ENCODE measurements around the gene DNAI1. TPM values are rescaled to one million over a fixed set of nuclear protein-coding genes. Genes with fewer than 3 reads are reported as not detected.

Gene DNAI1
- total RNA-seq, 1 donor from 2014 or later = 0.52 TPM

DNA sequence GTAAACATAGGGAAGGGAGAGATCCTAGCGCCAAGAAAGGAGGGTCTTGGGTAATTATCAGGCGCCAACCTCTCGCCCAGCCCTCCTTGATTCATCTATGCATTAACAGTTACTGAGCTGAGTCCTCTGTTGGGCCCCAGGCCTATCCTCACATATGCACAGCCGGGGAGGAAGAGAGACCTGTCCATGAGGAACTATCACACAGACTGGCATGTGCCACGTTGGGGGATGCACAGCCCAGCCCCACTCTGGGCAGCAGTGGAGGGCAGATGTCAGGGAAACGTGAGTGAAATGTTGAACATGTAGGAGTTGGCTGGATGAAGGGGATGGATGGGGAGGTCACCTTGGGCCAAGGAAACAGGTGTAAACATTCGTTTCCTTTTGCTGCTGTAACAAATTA lies 82.9 kb downstream of the DNAI1 start:
- DNase-seq (ENCODE audit: low spot score) = no peak

DNA sequence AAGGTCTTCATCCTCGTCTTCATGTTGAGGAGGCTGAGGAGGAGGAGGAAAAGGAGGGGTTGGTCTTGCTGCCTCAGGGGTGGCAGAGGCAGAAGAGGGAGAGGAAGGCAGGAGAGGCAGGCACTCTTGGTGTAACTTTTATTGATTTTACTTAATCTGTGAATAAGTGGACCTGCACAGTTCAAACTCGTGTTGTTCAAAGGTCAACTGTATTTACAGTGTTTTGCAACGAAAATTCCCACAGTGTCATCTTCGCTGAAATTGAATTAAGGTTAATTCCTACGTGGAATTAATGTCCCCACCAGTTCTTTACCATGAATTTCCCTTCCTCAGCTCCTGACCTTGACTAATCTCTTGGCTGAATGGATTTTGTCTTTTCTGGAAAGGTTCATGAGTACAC lies 85.4 kb downstream of the DNAI1 start:
- DNase-seq (ENCODE audit: low spot score) = no peak

DNA sequence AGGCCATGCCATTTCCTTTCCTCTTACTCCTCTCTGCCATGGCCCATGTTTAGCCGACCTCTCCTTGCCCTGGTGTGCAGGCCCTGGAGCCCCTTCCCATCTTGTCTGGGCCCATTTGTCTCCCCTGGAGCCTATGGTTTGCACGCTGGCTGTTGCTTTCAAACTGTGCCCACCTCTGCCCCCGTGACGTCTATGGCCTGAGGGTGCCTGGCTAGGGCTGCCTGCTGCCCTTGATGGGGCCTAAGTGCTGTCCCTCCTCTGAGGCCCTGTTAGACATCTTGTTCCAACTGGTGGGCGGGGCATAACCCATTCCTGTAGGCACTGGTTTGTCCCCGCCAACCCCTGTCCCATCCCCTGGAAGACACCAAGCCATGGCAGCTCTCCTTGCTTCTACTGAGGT lies 86.9 kb downstream of the DNAI1 start:
- no peak for DNase-seq (ENCODE audit: low spot score)

DNA sequence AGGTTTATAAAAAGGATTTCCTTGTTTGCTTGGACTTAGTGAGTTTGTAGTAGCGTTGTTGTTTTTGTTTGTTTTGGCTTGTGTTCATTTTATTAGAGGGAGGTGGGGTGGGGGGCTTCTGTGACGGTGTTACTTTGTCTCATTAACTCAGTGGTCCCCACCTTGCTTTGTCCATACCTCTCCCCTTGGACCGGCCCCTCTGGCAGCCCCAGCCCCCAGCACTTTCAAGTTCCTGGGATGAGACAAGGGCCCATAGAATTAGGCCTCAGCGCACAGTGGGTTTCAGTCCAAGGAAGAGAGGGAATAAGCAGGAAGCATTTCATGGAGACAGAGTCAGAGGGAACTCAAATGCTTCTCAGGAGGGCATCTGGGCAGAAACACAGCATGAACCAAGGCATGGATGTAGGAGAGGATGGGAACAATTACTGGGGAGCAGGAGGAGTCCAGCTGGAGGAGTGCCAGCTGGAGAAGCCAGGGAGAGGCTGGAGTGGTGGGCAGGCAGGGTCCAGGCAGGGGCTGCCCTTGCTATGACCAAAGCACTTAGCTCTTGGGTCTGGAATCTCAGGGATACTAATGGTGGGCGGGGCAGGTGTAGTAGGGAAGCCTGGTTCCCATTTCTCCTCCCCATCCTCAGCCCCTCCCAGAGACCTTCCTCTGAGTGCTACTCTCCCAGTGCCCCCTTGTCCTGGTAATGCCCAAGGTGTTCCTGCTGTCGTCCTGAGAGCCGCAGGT lies 87.7 kb downstream of the DNAI1 start:
- DNase-seq (ENCODE audit: low spot score) = no peak

DNA sequence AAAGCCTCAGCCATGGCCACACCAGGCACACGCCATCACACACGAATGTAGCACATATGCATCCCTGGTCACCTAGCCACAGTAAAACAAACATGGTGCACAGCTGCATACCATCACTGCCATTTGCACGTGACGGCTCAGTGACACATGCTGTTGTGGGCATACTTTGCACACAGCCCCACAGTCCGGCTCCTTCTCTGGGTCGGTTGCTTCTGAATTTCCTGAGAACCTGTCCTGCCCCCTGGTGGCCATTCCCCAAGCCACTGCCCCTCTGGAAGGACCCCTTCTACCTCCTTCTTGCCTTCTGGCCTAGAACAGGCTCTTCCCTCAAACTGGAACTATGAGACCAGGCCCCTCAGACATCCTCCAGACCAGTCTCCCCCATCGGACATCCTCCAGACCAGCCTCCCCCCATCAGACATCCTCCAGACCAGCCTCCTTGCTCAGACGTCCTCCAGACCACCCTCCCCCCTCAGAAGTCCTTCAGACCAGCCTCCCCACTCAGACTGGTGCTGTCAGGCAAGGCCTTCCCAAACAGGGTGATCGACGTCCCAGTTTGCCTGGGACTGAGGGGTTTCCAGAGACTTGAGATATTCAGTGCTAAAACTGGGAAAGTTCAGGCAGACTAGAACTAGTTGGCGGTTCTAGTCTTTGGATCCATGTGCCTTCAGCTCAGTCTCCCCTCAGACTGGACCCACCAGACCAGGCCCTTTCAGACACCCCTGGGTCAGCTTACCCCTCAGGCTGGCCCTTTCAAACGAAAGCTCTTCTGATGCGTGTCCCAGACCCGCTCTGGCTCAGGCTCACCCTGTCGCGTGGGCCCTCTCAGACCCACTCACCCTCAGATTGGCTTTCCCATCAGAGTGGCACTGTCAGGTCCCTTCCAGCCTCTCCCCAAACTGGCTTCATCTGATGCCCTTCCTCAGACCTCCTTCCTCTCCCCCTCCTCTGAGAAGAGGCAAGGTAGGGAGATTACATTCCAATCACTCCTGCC lies 88.5 kb downstream of the DNAI1 start:
- peak; percentile 62 for DNase-seq (ENCODE audit: low spot score)

DNA sequence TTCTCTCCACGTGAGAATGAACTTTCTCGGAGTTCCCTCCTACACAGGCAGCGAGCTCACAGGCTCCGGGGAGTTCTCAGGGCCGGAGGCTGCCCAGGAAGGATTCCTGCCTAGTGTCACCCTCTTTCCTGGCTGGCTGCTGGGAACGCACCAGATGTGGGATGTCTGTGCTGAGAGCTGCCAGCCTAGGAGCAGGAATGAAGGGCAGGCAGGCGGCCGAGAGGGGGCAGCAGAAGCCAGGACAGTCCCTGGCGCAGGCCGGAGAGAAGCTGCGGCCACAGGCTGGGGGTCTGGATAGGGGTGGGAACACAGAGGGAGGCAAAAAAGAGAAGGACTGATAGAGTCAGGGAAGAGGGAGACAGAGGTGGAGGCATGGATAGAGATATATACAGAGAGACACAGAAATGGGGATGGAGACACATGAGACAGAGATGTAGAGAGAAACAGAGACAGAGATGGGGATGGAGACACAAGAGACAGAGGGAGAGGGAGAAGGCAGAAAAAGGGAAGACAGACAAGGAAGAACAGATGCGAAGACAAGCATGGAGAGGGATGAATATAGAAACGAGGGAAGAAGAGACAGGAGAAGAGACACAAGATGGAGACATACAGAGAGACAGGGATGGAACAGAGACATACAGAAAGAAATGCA lies 89.5 kb downstream of the DNAI1 start:
- DNase-seq (ENCODE audit: low spot score) = peak; percentile 77

DNA sequence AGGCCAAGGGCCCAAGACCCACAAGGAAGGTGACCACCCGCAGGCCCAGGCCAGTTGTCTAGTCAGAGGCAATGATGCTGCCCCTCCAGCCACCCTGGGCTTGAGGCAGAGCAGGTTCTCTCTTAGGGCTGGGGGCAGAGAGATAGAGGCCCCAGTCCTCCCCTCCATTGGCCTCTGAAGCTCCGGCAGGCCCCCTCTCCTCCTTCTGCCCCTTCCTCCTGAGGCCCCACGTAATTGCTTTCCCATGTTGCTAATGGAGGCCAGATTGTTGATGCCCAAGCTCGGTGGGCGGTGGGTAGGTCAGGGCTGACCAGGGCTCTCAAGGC lies 90.8 kb downstream of the DNAI1 start:
- DNase-seq (ENCODE audit: low spot score) = no peak

DNA sequence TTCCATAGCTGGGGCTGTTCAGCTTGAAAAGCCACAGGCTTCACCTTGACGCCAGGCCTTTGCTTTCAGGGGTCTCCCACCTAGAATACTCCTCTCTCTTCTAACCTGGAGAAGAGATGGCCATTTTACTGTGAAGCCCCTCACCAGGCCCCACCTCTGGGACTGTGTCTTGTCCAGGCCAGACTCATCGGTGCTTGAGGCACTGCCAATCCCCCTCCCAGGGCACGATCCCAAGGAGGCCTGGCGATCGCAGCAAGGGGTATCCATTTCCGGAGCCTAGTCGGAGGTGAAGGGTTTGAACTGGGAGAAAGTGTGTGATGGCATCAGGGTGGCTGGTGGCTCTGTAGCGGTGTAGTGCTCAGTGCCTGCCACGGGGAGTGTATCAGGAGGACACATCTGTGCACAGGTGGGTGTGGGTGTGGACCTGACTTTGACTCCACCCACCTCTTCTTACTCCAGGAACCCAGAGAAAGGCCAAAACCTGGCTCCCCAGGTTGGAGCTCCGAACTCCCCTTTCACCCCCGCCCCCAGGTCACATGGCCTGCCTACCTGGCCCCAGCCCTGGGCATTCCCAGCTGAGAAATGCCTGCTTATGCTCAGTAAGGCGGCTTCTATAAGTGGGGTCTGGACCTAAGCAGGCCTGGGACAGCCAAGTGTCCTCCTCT lies 91.5 kb downstream of the DNAI1 start:
- no peak for DNase-seq (ENCODE audit: low spot score)

DNA sequence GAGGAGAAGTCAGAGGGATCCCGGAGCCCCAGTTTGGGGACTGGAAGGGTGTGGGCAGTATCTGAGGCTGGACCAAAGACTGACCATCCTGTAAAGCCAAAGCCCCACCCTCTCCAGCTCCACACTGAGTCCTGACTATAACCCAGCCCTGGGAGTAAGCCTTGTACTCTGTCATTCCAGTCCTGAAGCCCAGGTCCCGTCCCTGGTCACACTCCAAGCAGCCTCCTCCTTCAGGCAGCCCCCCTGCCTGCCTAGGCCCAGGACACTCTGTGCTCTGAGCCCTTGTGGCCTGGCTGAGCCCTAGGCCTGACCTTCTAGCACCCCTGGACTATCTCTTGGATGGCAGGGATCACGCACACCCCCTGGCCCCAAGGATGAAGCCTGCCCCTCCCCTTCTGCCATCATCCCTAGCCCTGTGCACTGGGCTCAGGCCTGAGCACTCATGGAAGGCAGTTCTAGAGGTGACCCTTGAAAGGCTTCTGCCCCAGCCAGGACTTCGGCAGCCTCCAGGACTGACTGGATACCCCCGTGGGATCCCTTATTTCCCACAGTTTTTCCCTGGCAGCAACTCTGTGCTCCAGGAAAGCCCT lies 92.2 kb downstream of the DNAI1 start:
- no peak for DNase-seq (ENCODE audit: low spot score)

DNA sequence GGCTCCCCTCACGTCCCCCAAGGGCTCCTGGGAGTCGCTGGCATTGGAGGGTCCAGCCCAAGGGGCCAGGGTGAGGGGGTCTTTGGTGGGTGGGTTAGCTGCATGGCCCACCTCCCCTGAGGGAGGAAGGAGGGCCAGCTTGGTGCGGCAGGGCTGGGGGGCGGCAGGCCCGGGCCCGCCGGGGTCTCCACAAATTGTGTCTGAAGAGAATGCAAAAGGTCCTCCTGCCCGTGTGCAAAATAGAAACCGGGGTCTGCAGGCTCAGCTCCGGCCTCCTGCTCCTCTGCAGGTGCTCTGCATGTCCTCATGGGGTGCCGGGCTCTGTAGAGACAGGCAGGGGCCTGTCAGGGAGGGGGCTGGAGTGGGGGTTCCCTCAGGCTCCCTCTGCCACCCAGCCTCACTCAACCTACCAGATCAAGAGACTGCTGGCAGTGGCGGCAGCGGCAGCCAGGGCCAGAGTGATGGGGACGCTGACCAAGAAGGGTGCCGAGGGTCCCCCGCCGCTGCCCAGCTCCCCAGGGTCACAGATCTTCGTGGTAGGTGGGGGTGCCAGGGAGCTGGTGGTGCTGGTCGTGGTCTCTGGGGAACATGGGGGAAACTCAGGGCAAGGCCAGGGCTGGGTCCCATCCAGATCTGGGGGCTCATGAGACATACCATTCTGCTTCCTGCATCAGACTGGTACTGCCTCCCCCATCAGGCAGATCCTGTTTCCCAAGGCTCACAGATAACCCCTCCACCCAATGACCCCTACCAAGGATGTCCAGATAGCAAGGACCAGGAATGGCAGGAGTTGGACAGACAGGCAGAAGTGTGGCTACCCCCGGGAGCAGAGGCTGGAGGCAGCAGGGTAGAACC lies 93.4 kb downstream of the DNAI1 start:
- DNase-seq (ENCODE audit: low spot score) = no peak

DNA sequence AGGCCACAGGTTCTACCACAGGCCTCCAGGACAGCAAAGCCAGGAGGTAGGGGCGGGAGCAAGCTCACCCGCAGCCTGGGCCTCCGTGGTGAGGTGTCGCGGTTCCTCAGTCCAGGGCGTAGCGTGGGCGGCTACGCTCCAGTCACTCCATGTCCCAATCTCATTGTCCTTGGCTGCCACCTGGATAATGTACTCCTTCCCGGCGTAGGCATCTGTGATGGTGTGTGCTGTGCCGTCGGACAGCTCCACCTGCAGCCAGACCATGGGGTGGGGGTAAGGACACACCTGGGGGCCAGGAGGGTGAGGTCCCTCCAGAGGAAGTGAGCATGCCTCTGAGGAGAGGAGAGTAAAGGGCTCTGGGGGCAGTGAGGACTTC lies 94.0 kb downstream of the DNAI1 start:
- no peak for DNase-seq (ENCODE audit: low spot score)

DNA sequence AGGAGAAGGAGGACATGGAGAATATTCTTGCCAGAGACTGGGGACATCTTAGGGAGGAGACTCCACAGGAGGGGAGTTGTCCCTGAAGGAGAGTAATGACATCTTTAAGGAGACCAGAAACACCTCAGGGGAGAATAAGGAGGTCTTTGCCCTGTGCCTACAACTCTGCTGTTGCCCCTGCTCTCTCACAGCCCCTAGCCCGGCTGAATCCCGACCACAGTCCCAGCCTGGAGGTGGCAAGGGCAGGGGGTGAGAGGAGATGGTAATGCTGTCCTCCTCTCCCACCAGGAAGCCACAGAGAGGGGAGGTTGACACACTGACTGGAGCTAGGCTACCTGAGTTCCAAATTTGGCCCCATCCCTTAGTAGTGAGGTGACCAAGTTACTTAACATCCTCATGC lies 94.4 kb downstream of the DNAI1 start:
- DNase-seq (ENCODE audit: low spot score) = no peak

DNA sequence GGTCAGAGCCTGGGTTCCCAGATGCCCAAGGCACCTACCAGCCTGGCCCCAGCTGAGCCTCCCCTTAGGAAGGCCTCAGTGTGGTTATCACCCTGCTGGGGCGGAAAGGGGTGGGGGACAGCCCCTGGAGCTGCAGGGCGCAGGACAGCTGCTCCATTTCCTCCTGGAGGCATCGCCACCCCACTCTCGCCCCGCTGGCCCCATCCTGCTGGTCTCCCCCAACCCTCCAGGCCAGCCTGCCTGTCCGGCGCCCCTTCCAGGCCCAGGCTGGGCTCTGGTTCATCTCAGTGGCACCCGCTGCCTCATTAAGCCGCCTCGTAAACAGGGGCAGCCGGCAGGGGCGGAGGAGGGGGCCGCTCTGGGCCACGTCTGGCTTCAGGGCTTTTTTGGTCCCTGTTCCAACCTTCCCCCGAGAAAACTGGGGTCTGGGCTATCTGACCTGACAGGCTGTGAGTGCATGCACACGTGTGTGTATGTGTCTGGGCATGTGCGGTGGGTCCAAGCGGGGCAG lies 95.0 kb downstream of the DNAI1 start:
- no peak for DNase-seq (ENCODE audit: low spot score)

DNA sequence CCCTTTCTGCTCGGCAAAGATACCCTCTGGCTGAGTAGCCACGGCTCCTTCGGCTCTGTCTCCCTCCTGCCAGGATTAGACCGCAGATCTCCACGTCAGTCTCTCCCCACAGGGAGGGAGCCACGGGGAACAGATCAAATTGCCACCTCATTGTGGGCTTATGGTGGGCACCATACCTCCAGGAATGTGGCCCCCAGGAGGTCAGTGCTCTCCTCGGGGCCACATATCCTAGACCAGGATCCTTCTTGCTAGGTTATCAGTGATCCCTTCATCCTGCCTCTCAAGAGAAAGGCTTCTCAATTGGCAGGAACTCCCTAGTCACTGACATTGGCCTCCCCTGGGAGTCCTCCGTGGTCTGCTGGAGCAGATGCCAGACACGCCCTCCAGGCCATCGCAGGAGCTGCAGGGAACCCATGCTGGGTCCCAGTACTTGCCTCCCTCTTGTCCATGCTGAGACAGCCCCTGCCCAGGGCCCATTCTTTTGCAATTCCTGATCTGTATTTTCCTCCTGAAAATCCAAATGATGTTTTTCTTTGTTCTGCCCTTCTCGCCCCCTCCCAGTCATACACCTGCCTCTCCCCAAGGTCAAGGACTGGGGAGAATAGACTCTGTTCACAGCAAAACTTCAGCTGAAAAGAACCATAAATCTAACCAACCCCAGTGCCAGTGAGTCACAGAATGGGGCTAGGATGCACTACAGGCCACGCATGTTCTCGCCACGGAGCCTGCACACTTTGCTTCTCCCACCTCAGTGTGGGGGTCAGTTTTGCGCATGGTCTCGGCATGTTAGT lies 95.8 kb downstream of the DNAI1 start:
- DNase-seq (ENCODE audit: low spot score) = no peak

DNA sequence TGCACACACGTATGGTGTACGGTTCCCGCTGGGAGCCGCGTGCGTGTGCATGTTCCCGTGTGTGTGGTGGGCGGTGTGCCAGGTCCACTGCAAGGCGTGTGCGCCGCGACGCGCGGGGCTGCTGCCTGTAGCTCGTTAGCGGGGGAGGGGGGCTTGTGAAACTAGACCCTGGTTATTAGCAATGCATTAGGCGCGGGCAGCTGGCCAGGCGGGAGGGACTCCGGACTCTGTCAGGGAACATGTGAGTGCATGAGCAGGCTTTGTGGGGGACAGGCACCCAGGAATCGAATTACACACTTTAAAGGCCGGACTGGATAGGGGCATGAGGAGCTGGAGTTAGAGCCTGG lies 96.4 kb downstream of the DNAI1 start:
- no peak for DNase-seq (ENCODE audit: low spot score)

DNA sequence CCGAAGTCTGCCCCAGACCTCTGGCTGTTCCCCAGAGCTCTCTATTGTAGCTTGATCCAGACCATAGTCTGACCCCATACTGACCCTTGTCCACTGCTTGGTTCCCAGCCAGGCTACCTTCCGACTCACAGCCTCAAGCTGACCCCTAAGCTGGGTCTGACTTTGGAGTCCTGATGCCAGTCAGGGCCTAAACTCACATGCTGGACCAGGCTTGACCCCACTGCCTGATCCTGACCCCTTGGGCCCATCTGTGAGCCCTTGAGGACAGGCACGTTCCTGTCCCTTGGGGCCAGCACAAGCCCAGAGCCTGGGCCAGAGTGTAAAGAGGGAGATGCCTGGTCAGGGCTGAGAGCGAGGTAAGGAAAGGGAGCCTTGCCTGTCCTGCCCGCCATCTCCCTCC lies 96.9 kb downstream of the DNAI1 start:
- DNase-seq (ENCODE audit: low spot score) = no peak

DNA sequence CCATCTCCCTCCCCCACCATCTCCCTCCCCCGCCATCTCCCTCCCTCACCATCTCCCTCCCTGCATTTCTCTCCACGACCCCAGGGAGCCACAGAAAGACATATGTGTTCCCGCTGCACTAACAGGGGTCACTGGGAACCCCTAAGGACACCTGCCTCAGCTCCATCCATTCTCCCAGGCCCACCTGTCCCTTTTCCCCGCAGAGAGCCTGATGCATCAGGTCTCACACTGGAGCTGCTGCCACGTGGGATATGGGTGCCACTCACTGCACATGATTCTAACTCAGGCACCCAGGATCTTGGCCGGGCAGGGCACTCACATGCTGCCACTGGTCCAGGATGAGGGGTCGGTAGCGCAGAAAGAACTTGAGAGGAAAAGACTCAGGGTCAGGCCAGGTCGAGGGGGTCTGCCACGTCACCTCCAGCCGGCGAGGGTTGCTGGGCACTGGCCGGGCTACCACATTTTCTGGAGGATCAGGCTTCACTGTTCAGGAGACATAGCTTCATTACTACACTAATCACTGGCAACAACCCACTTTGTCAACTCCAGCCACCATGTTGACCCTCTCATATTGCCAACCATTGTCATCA lies 97.4 kb downstream of the DNAI1 start:
- DNase-seq (ENCODE audit: low spot score) = no peak

DNA sequence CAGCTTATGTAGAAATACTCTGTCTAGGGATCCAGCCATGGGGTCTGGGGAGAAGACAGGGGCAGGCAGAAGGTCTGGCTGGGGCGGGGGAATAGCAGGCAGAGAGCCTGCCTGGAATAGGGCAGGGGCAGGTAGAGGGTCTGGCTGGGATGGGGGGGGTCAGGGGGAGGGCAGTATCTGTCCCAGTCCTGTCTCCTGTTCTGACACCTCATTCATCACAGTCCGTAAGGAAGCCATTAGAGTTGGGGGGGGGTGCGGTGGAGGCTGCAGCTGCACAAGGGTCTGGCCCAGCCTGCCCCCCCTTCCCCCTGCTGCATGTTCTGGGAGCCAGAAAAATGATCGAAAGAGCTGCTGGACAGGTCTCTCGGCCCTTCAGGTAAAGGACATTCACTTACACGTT lies 98.3 kb downstream of the DNAI1 start:
- no peak for DNase-seq (ENCODE audit: low spot score)

Data from mucosa of gallbladder (tissue), 1 donor.